Activated effector memory CD4-positive, alpha-beta T cell treated with anti-CD3 and anti-CD28 coated beads, Interleukin-2, amount 50 U/mL, for 16 hours (primary cell): Measurements from ENCODE around the gene SOX1.

Experiments used
- DNase-seq: peaks from one replicate; pipeline ENCODE4 v3.0.0-alpha.2; 2020

The SOX1 gene

DNA sequence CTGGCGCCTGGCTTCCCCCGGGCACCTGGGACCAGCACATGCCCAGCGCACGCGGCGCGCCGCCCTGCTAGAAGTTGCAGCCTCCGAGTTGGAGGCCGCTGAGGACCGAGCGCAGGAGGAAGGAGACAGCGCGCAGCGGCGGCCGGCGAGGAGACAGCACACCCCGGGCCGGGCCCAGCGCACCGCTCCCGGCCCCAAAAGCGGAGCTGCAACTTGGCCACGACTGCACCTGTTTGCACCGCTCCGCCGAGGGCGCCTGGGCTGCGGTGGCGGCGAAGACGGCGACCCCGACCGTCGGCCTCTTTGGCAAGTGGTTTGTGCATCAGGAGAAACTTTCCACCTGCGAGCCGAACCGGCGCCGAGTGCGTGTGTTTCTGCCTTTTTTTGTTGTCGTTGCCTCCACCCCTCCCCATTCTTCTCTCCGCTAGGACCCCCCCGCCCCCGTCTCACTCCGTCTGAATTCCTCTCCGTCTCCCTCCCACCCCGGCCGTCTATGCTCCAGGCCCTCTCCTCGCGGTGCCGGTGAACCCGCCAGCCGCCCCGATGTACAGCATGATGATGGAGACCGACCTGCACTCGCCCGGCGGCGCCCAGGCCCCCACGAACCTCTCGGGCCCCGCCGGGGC, at the start of gene SOX1:
Gene SOX1, plus strand, starts transcription at position 34 of the 626 bp plus-strand sequence. Its CDS starts 510 bp downstream, at position 544.
- DNase-seq, result no peak

DNA sequence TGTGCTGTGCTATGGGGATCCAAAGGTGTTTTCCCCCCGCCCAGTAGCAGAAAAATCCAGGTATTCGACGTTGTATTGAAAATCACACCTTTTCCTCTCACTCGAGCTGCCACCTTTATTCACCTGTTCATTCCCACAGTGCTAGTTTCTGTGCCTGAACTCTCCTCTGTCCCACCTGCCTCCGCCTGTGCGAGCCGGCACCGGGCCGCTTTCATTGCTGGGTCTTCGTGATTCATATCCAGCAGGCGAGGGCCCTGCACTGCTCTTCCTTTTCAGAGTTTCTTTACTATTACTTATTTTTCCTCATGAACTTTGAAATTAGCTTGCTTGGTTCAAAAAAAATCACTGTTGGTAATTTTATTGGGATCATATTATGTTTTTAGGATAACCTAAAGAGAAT, 42.4 kb upstream of the SOX1 start:
- no peak for DNase-seq

DNA sequence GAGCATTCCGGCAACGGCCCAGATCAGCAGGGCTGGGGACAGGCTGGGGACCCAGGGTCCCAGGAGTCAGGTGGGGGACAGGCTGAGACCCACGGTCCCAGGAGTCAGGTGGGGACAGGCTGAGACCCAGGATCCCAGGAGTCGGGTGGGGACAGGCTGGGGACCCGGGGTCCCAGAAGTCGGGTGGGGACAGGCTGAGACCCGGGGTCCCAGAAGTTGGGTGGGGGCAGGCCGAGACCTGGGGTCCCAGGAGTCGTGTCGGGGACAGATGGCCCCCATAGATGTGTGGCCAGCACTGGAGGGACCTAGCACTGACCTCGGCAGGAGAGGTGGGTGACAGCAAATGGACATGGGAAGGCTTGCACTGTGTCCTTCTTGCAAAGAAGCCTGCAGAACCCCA, 39.7 kb upstream of the SOX1 start:
- no peak for DNase-seq

DNA sequence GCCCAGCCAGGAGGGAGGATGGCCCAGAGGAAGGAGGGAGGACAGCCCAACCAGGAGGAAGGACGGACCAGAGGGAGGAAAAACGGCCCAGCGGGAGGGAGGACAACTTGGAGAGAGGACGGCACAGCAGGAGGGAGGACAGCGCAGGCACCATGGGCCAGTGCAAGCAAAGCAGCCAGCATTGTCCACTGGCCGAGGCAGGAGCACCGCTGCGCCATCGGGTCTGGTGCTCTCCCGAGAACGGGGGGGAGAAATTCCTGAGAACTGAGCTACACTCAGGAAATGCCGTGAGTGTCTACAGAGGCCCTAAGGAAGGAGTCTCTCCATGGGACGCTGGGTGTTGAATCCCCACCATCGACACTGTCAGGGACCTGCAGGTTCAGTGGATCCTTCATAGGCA, 38.5 kb upstream of the SOX1 start:
- no peak for DNase-seq

DNA sequence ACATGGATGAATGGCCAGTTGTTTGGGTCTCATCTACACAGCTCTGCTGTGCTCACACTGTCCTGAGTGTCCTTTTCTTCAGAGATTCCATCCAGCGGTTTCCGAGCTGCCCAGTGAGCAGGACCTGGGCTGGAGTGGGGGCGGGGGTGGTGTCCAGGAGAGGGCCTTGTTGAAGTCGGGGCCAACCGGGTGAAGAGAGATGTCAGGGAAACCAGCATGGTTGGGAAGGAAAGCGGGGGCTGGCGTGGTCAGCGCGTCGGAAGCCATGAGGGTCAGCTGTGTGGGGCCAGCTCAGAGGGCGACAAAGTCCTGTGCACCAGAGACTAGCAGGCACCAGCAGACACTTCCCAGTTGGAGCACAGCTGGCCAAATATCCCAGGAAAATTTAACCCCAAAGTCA, 37.8 kb upstream of the SOX1 start:
- no peak for DNase-seq

DNA sequence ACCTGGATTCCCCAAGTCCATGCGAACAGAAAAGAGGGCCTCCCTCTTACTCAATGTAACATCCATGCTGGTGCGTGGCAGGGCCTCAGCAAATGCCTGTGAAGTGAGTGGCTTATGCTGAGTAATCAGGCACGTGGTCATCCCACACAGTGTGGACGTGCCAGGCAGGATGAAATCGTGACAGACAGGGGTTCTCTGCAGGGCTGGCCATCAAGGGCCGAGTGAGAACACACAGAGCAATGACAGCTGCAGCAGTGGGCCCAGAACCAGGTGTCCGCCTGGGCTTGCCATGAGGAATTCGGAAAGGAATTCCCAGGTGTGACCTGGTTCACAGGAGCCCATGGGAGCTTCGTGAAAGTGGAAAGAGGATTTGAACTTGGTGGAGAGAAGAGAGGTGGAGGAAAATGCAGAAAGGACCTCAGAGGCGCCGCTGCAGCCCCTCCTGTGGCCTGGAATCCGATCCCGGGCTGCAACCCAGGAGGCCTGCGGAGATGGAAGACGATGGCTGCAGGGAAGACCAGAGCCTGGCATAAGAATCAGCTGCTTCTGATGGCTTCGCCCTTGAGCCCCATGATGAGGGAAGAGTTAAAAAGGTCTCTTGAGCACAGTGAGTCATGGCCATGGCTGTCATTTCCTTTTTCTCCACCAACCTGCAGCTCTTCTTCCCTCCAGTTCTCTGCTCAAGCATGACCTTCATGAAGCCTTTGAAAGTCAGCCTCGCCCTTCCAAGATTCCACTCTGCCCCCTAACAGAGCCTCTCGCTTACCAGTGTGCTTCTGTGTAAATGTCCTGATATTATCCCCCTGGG, 34.6 kb upstream of the SOX1 start:
- DNase-seq, result no peak

DNA sequence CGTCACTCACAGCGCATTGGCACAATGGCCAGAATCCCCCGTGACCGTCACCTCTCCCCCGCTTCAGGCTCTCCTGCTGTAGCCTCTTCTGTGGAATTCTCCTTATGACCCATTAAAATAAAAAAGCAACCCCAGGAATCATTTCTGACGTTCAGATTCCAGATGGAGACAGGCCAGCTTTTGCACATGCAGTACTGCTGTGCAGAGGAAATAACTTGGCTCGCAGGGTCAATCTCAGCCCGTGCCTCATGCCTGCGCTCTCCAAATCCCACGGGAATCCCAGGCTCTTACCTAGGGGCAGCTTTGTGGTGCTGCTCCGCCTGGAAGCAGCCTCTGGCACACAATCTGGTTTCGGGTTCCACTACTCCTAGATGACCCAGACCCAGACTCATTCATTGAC, 32.7 kb upstream of the SOX1 start:
- no peak for DNase-seq

DNA sequence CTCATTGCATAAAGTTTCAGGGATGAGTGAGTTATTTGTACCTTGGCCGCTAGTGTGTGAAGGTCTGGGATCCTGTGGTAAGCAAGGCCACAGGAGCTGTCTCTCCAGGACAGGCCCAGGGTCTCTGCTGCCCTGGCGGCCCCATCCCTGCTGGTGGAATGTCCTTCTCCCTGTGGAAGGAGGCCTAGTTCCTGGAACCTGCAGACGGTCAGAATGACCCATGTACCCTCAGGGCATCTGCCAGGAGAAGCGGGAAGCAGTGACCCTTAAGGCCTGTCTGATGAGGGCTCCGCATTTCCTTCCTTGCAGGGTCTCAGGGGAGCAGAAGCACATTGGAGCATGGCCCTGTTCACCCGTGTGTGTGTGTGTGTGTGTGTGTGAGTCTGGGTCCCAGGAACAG, 32.1 kb upstream of the SOX1 start:
- no peak for DNase-seq

DNA sequence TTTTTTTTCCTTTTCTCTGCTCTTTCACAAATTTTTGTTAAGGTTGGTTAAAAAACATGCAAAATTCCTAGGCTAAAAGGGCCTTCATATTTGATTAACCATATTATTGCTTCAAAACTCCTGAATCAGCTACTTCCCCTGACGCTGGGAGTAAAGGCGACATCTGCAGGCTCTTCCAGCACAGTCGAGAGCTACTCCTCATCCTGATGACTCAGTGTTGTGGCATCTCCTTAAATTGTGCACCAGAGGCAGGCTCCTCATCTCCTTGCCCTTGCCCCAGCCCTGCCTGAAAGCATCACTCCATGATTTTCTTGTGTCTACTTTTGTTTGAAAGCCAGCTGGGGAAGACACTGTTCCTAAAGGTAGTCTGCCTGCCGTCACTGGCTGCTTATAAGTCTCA, 24.5 kb upstream of the SOX1 start:
- no peak for DNase-seq

DNA sequence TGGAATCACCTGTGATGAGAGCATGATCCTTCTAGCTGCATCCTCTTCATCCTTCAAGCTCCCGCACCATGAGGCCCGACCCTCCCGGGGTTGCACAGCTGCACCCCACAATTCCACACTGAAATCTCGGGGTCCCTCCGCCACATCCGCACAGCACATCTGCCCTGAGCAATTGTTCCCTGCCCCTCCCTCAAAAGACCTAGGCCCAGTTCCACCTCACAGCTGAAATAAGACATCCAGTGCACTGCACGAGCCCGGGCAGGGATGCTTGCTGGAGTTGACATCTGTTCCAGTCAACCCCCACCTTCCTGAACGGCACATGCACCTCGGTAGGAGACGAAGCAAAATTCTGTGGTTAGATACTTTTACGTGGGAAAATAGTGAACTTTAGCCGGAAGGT, 14.7 kb upstream of the SOX1 start:
- no peak for DNase-seq

DNA sequence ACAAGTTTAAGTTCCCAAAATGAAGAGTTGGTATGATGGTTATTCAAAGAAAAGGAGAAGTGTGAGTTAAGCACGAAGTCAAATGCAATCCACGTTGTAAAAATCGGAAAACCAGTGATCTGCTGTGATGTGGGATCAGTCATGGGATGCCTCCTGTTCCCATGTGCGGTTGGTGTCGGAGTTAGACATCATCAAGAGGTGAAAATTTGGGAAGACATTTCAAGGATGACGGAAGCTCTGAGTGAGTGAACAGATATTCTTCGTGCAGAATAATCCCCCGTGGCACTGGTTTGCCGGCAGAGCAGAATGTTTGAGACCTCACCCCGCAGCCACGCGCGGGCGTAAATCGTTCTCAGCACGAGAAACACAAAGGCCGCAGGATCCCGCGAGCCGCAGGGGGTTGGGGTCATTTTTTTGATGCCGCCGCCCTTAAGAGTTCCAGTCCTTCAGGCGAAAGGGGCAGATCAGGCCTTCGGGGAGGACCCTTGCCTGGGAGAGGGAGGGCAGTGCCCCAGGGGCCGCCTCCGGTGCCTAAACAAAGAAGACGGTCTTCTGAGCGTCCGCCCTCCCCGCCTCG, 13.7 kb upstream of the SOX1 start:
- DNase-seq, result no peak

DNA sequence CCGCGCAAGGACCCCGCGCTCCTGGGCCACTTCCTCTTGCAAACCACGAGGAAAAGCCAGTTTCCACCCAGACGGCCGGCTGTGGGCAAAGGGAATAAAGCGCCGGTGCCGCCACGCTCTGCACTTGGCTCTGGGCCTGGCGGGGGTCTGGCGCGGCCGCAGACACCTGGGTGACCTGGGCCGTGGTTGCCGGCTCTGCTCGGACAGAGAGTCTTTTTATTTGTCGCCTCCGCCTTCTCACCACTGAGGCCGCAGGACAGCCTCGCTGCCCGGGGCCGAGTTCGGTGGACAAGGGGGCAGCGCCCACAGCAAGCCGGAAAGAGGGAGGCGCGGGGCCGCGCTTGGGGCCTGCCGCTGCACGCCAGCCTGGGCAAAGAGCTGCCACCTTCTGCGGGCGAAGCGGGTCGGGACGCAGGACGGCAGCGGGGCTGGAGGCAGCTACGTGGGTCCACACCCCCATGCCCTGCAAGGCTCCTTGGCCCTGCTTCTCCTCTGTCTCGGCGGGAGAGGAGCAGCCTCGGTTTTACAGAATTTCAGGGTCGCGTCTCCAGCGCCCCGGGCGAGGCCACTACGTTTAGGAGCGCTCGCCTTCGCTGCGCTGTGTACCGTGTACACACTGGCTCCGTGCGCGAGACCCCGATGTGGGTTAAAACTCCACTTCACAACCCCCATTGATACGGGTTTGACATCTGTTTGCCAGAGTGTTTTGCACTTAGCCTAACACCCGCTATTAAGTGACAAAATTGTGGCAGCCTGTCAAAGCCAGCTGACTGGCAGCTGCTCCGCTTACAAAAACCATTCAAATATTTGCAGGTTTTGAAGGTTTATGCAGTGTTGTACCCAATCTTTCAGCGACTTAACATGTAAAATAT, 13.0 kb upstream of the SOX1 start:
- DNase-seq, result no peak

DNA sequence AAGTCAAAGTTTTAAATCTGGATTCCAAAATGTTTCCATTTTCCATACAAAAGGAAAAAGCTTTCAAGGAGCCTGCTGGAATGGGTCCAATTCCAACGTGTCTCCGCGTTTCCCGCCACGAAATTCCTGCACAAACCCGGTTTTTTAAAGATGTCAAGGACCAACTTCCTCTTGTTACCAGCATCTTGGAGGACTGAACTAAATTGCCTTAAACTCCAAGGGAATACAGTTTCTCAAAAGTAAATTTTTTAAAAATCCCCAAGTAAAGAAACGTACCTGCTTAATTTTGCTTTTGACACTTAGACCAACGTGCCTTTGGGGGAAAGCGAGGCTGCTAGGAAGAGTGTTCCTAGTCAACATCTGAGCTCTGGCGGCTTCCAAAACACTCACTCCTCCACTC, 12.3 kb upstream of the SOX1 start:
- DNase-seq, result no peak

DNA sequence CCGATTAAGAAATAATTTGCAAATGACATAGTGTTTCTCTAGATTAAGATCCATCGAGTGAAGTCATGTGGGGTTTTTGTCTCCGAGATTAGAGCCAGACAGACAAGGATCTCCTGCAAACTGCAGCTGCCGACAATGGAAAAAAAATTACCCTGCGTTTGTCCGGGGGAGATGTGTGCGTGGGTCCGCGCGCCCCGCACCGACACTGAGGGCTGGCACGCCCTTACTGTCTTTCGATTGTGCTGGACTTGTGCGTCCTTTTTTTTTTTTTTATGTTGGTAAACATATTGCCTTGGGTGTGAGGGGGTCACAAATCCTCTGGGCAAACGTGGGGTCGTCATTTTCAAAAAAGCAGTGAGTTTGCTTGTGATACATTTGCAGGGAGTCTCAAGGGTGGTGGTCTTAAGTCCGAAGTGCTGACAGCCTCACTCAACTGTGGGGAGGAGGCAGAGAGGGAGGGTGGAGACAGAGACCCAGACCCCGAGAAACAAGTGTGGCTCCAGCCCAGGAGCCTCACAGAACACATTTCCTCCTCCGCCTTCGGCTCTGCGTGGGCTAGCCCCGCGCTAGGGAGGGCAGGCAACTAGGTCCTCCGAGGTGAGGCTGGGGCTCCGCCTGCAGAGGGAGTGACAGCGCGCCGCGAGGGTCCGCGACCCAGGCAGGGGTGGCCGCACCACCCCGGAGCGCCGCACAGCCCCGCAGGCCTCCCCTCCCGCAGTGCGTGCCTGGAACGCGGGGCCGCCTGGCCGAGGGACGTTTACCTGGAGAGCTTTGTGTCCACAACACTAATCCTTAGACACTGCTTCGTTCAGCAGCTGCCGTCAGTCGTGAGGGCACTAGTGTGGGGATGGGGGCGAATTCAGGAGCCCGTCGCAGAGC, 11.7 kb upstream of the SOX1 start:
- no peak for DNase-seq

DNA sequence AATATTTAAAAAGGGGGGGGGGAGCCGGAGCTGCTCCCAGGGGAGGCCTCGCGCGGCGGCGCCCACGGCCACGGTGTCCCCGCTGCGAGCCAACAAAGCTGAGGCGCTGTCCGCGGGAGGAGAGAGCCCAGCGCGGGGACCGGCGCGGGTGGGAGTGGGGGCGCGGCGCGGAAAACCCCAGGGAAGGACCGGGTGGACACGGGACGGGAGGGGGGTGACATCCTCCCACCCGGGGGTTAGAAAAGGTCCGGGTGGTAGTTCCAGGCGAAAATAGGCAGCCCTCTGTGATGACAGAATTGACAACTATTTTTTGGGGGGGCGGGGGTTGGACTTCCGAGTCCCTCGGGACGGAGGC, 11.1 kb upstream of the SOX1 start:
- DNase-seq, result no peak

DNA sequence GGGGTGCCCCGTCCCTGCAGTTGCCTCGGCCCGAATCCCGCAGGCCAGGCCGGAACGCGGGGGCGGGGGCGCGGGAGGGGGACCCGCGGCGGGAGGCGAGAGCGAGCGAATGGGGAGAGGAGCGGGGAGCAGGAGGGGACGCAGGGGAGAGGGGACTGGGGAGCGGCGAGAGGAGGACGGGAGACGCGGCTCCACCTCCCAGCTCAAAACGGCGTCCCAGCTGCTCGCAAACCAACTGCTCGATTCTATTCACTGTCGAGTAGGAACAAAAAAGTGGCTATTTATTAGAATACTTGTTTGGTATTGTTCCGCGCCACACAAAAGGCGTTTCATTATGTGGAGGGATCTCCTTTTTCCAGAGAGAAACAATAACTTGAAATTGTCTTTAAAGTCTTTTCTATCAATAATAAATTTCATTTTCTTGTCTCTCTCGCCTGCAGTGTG, 10.6 kb upstream of the SOX1 start:
- DNase-seq, result no peak

DNA sequence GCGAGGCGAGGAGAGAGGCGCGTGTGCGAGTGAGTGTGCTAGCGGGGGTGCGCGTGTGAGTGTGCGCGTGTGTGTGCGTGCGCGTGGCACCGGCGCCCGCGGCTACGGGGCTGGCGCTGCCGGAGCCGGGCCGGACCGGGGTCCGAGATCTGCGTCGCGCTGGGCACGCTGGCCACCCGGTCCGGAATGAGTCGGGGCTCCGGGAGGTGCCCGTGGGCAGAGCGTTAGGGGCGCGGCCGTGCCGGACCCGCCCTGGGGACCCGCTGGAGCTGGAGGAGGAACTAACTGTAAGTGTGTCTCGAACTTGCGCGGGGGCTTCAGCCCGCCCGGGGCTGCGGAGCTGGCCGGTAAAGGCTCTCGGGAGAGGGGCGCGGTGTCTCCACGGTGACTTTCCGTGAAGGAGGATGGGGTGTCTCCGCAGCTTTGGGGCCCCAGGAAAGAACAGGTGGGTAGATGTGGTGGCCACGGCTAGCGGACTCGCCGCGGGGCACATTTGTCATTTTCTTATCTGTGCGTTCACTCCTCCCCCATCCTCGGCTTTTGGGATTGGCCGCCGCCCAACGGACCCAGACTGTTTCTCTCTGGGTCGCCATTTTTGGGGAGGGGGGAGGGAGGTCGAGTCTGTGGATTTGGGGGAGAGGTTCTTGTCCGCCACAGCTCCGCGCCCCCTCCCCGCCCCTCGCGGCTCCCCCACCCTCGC, 10.1 kb upstream of the SOX1 start:
- no peak for DNase-seq

DNA sequence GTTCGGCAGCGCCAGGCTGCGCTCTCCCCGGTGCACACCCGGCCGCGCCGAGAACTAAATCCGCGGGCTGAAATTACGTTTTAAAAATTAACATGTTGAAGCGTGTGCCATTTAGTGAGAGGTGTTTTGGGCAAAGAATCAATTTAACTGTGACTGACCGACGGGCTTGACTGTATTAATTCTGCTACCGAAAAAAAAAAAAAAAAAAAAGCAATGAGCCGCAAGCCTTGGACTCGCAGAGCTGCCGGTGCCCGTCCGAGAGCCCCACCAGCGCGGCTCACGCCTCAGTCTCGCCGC, 9.6 kb upstream of the SOX1 start:
- no peak for DNase-seq

DNA sequence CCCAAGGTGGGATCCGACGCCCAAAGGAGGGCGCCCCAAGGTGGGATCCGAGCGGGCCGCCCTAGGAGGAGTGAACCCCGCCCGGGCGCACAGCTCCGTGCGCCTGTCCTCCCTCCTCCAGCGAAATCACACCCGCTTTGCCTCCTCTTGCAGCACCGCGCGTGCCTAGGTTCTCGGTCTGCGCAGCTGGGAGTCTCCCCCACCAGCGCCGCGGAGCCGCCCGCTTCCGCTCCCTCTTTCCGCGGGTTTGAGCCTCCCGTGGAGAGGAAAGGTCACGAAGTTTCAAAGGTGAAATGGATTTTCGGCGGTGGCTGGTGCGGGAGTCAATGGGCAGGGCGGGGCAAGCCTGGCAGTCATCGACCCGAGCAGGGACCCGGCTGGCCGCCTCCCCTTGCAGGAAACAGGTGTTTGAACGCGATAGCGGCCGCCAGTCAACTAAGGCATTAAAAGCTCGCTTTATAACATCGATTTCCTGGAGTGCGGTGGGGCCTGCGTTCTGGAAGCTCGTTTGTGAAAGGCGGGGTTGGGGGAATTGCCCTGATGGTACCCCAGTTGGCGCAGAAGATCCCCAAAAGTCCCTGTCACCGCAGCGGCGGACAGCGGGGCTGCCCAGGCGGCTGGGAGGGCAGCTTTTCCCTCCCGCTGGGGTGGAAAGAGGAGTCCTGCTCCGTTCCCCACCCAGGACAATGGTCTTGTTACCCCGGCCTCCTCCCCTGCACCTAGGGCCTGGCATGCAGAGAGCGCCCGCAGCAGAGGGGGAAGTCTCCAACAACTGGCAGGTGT, 9.0 kb upstream of the SOX1 start:
- DNase-seq, result no peak

DNA sequence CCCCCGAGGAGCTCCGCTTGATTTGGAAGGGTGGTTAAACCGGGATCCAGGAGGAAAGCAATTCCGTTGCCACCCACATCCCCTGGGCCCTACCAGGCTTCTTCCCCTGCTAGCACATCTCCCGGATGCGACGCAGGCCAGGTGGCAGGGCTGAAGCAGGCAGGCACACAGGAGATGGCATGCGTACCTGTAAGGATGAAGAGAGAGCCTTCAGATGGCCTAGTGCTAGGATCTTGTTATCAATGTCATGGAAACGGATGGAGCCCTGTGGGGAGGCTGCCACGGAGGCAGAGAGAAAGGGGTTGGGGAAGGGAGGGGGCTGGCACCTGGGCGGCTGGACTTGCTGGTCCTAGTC, 8.5 kb upstream of the SOX1 start:
- no peak for DNase-seq

DNA sequence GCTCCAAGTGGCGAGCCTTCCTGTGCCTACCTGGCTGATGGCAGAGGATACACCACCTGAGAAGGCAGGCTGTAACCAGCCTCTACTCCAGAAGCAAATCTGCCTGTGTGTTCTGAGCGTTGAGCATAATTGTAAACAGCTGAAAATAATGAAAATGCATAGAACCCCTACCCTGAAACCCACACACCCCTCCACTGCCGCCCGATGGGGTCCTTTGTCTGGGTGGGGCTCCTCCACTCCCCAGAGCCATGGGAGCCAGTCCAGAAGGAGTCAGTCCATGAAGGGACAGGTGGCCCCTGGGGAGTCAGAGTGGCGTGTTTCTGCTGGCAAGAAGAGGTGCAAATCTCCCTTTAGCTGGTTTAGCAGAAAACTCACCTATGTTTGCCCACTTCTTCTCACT, 8.0 kb upstream of the SOX1 start:
- DNase-seq, result no peak
